Right lobe of liver (tissue), 6 donors: ENCODE data around the gene CISD2. TPM values are rescaled to one million over a fixed set of nuclear protein-coding genes. Genes with fewer than 3 reads are reported as not detected.
"Not testable (repeated sequence)": the region's sequence is repeated elsewhere in the genome, so short reads cannot be mapped to it uniquely, and the experiment has no call there.

Source experiments
- ATAC-seq, 4 donors: fragments of 200-7000 bp; cut with Tn5 transposase; one replicate each; pipeline ENCODE4 v1.9.1; 2020; ENCODE audit warnings: mild to moderate bottlenecking in 4 of 4, moderate library complexity in 4 of 4
- DNase-seq, 3 donors: peaks; one replicate each; pipeline ENCODE4 v3.0.0-alpha.2; 2020
- H3K27ac ChIP-seq, 3 donors: fragments of 200-600 bp; one replicate each; pipeline ENCODE4 v1.8.0; 2022
- H3K27me3 ChIP-seq, 2 donors: fragments of 200-600 bp; one replicate each; pipeline ENCODE4 v1.8.0; 2022
- H3K36me3 ChIP-seq, 4 donors: fragments of 200-600 bp; sonication (generic) in 1 of 4; one replicate each; pipeline versions ENCODE4 v1.5.1 to v1.8.0; 2017 to 2022; ENCODE audit warnings: control low read depth in 1 of 4
- H3K4me1 ChIP-seq, 4 donors: fragments of 200-600 bp; sonication (generic) in 1 of 4; one replicate each; pipeline versions ENCODE4 v1.5.1 to v1.8.0; 2017 to 2022; ENCODE audit warnings: control low read depth in 1 of 4
- H3K4me3 ChIP-seq, 3 donors: fragments of 200-600 bp; one replicate each; pipeline ENCODE4 v1.8.0; 2022
- H3K9me3 ChIP-seq, 4 donors: fragments of 200-600 bp; sonication (generic) in 1 of 4; one replicate each; pipeline versions ENCODE4 v1.5.1 to v1.8.0; 2017 to 2022; ENCODE audit warnings: control low read depth in 1 of 4
- CTCF ChIP-seq, 4 donors: fragments of 200-600 bp in 3 of 4; fragments of 450-650 bp in 1 of 4; IDR thresholded peaks; one replicate each; pipeline versions ENCODE4 v1.5.1 to v1.8.0; 2016 to 2022; ENCODE audit warnings: antibody characterized with exemption in 4 of 4, mild to moderate bottlenecking in 2 of 4
- POLR2A ChIP-seq: fragments of 450-650 bp; IDR thresholded peaks from one replicate; pipeline ENCODE4 v1.6.1; 2017; ENCODE audit warnings: antibody characterized with exemption, mild to moderate bottlenecking
- WGBS: methylation state at CpG from one replicate; pipeline ENCODE4 v1.1.6; 2018; ENCODE audit warnings: low coverage, low lambda C conversion rate; ENCODE audit not compliant: insufficient coverage; ENCODE audit errors: missing lambda C conversion rate; 5-methylcytosine and 5-hydroxymethylcytosine counted together
- intact Hi-C, 2 donors: fragments of 100-400 bp; cut with DNase I; formaldehyde crosslinking; loops; one replicate each; pipeline versions ENCODE4 v1.11.2 to v1.14.1; 2022
- small RNA-seq, 2 experiments: library from RNA; depleted of rRNA; stranded (forward); fragments of <200 nt; gene quantifications; one replicate each; pipeline ENCODE3, GENCODE V24; 2016
- total RNA-seq, 6 experiments: library from RNA; depleted of rRNA in 2 of 6; stranded (reverse); fragments of >200 nt in 2 of 6; fragmentation: NEBNext Ultra II Directional in 3 of 6; extraction: Animal tissue kit (Norgen Biotek cat#: 25700) in 3 of 6; gene quantifications; one replicate each; pipeline versions ENCODE4 v1.1.0 to v1.2.4, GENCODE V29; 2016 to 2023
- donor health status: DM: no; HTN: yes; CAD: no.
- donor health status: DM: no; HTN: no; CAD: no.
- donor health status: DM: no; HTN: no; CAD: no.
- donor health status: DM: no; HTN: yes; CAD: no.
- donor health status: DM: no; HTN: yes; CAD: no.

The CISD2 gene
- total RNA-seq, 6 experiments from 2014 or later = 29.8 to 34.7 (median 33.1) TPM

GRCh38 chr4:102901804-102902203 is 33.0 kb downstream of the CISD2 start:
- TF ChIP-seq POLR2A (no peak), CTCF (IDR thresholded peaks at IDR 0.05) (no peak)
- no peaks in the 10 kb centered on the region for H3K27me3 ChIP-seq
- H3K36me3 ChIP-seq = no peaks in the 10 kb centered on the region
- ATAC-seq = no peak
- no peaks in the 10 kb centered on the region for H3K4me1 ChIP-seq
- no peaks in the 10 kb centered on the region for H3K9me3 ChIP-seq
- intact Hi-C loops = no loop called here
- no peak overlapping the region for H3K27ac ChIP-seq
- DNase-seq = no peak
- 56% methylated on average over 2 of the region's 2 CpGs for WGBS
- no peak overlapping the region for H3K4me3 ChIP-seq

GRCh38 chr4:102918859-102919258 is 50.1 kb downstream of the CISD2 start:
- 63% methylated on average over 1 of the region's 3 CpGs for WGBS
- TF ChIP-seq POLR2A (no peak), CTCF (IDR thresholded peaks at IDR 0.05) (no peak)
- DNase-seq = no peak
- Histone ChIP-seq H3K36me3 (no peaks in the 10 kb centered on the region), H3K27me3 (no peaks in the 10 kb centered on the region), H3K27ac (no peak overlapping the region), H3K9me3 (peaks cover 0 to 4% (median 0%) of the 10 kb centered on the region in 4 donors), H3K4me3 (no peak overlapping the region), H3K4me1 (no peaks in the 10 kb centered on the region)
- ATAC-seq = no peak
- intact Hi-C loops = no loop called here

DNA sequence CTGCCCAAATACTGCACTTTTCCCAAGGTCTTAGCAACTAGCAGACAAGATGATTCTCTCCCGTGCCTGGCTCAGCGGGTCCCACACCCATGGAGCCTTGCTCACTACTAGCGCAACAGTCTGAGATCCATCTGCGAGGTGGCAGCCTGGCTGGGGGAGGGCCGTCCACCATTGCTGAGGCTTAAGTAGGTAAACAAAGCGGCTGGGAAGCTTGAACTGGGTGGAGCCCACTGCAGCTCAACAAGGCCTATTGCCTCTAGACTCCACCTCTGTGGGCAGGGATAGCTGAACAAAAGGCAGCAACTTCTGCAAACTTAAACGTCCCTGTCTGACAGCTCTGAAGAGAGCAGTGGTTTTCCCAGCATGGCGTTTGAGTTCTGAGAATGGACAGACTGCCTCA is 50.9 kb downstream of the CISD2 start:
- H3K4me1 ChIP-seq, H3K27me3 ChIP-seq, intact Hi-C loops, ATAC-seq, H3K27ac ChIP-seq, DNase-seq, H3K4me3 ChIP-seq, H3K36me3 ChIP-seq, H3K9me3 ChIP-seq: not testable (repeated sequence)
- WGBS = 90% methylated on average over 2 of the region's 8 CpGs

DNA sequence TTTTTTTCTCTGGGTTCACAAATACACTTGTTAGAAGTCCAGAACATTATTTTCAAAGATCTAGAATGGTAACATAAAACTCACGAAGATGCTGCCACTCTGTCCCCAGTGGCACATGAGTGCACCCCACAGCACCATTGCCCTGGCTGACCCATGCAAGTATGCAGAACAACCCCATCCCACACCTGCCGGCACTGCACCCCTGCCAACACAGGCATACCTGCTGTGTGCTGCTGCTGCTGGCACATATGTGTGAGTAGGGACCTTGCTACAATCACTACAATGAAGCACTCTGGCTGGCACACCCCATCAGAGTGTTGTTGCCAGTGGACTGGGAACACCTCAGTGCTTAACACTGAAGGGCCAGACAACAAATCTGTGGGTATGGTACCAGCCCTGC is 66.9 kb downstream of the CISD2 start:
- no peak for DNase-seq
- H3K9me3 ChIP-seq = no peaks in the 10 kb centered on the region
- H3K36me3 ChIP-seq = no peaks in the 10 kb centered on the region
- no peak overlapping the region for H3K27ac ChIP-seq
- intact Hi-C loops = no loop called here
- TF ChIP-seq POLR2A = no peak
- no peak for TF ChIP-seq CTCF (IDR thresholded peaks at IDR 0.05)
- H3K4me1 ChIP-seq = no peaks in the 10 kb centered on the region
- H3K4me3 ChIP-seq = no peak overlapping the region
- H3K27me3 ChIP-seq = no peaks in the 10 kb centered on the region
- WGBS = 90% methylated on average over 2 of the region's 2 CpGs
- ATAC-seq = no peak

DNA sequence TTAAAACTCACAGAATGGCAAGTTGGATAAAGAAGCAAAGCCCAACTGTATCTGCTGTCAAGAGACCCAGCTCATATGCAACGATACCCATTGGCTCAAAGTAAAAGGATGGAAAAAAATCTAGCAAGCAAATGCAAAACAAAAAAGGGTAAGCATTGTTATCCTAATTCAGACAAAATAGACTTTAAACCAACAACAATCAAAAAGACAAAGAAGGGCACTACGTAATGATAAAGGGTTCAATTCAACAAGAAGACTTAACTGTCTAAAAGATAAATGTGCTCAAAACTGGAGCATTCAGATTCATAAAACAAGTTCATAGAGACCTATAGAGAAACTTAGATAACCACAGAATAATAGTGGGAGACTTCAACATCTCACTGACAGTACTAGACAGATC is 69.3 kb downstream of the CISD2 start:
- DNase-seq, H3K27ac ChIP-seq, H3K36me3 ChIP-seq, H3K4me1 ChIP-seq, H3K4me3 ChIP-seq, intact Hi-C loops, ATAC-seq, H3K27me3 ChIP-seq, H3K9me3 ChIP-seq: not testable (repeated sequence)
- 76% methylated on average over 2 of the region's 2 CpGs for WGBS

Small RNA genes within 50 kb of the gene (small RNA-seq; reads per million reads assigned to genes)
- 0 reads per million in 2 experiments for gene RNU7-151P

Other genes starting within 250 kb of the CISD2 start
- gene MANBA, start 108.0 kb upstream of the CISD2 start, total RNA-seq = 10 to 100 TPM; 11.3 to 18.2 (median 13.9) TPM
- 100 to 1,000 TPM; 127 to 304 (median 190) TPM for gene UBE2D3, start 41.4 kb upstream of the CISD2 start, total RNA-seq
- gene SLC9B1, start 150.7 kb downstream of the CISD2 start, total RNA-seq = under 1 TPM in 4 of 6 experiments, not detected in 2; 0.24 to 0.56 (median 0.51) TPM
- gene SLC9B2, start 207.8 kb downstream of the CISD2 start, total RNA-seq = 10 to 100 TPM; 27.9 to 49.1 (median 40.2) TPM
- 10 to 100 TPM; 32.3 to 70.6 (median 47.2) TPM for gene BDH2, start 230.8 kb downstream of the CISD2 start, total RNA-seq